Large intestine (tissue), 3 donors: ENCODE measurements around the gene SH3PXD2A. TPM values are rescaled to one million over a fixed set of nuclear protein-coding genes. Genes with fewer than 3 reads are reported as not detected.

Source experiments
- DNase-seq, 2 donors: peaks; one replicate each; pipeline versions ENCODE4 v3.0.0 to v3.0.0-alpha.2; 2013
- H3K27ac ChIP-seq: one replicate; pipeline ENCODE4 v1.5.1; 2013; ENCODE audit warnings: low read length
- H3K27me3 ChIP-seq: 2 replicates; pipeline ENCODE4 v1.6.1; 2013; ENCODE audit warnings: low read length; ENCODE audit not compliant: control insufficient read depth, insufficient read depth
- H3K36me3 ChIP-seq: 2 replicates; pipeline ENCODE4 v1.6.1; 2013; ENCODE audit warnings: low read length; ENCODE audit not compliant: control insufficient read depth, insufficient read depth
- H3K4me1 ChIP-seq: one replicate; pipeline ENCODE4 v1.6.1; 2013; ENCODE audit warnings: low read length; ENCODE audit not compliant: control insufficient read depth, insufficient read depth
- H3K4me3 ChIP-seq: one replicate; pipeline ENCODE4 v1.5.1; 2013; ENCODE audit warnings: low read length
- H3K9me3 ChIP-seq: one replicate; pipeline ENCODE4 v1.6.1; 2013; ENCODE audit warnings: mild to moderate bottlenecking, low read depth, low read length, moderate library complexity; ENCODE audit not compliant: control insufficient read depth
- WGBS: methylation state at CpG from one replicate; pipeline ENCODE4 v1.1.5; 2013; ENCODE audit warnings: low lambda C conversion rate; ENCODE audit not compliant: insufficient coverage; 5-methylcytosine and 5-hydroxymethylcytosine counted together
- polyA plus RNA-seq: library from polyadenylated mRNA; unstranded; fragments of 120-200 nt; gene quantifications from one replicate; pipeline ENCODE4 v1.2.1, GENCODE V29; 2013

The SH3PXD2A gene
- polyA plus RNA-seq, 1 donor, result 32.0 TPM

GRCh38 chr10:103725242-103725641, 130.1 kb downstream of the SH3PXD2A start:
- Histone ChIP-seq H3K4me1 (peaks cover 10% of the 10 kb centered on the region), H3K27me3 (no peaks in the 10 kb centered on the region), H3K9me3 (peaks cover under 1% of the 10 kb centered on the region), H3K36me3 (peaks cover 44% of the 10 kb centered on the region), H3K4me3 (no peak overlapping the region), H3K27ac (no peak overlapping the region)
- no peak for DNase-seq
- no CpG with 5 or more reads among the region's 5 CpGs for WGBS

GRCh38 chr10:103724771-103725170, 130.6 kb downstream of the SH3PXD2A start:
- Histone ChIP-seq H3K4me1 (peaks cover 10% of the 10 kb centered on the region), H3K4me3 (no peak overlapping the region), H3K27me3 (no peaks in the 10 kb centered on the region), H3K9me3 (peaks cover 5% of the 10 kb centered on the region), H3K27ac (no peak overlapping the region), H3K36me3 (peaks cover 48% of the 10 kb centered on the region)
- DNase-seq, result no peak
- no CpG with 5 or more reads among the region's 2 CpGs for WGBS

GRCh38 chr10:103724074-103724473, 131.3 kb downstream of the SH3PXD2A start:
- DNase-seq, result no peak
- H3K4me3 ChIP-seq, result no peak overlapping the region
- no peak overlapping the region for H3K27ac ChIP-seq
- no CpG with 5 or more reads among the region's 8 CpGs for WGBS
- no peaks in the 10 kb centered on the region for H3K27me3 ChIP-seq
- peaks cover 10% of the 10 kb centered on the region for H3K4me1 ChIP-seq
- peaks cover 51% of the 10 kb centered on the region for H3K36me3 ChIP-seq
- peaks cover 5% of the 10 kb centered on the region for H3K9me3 ChIP-seq

DNA sequence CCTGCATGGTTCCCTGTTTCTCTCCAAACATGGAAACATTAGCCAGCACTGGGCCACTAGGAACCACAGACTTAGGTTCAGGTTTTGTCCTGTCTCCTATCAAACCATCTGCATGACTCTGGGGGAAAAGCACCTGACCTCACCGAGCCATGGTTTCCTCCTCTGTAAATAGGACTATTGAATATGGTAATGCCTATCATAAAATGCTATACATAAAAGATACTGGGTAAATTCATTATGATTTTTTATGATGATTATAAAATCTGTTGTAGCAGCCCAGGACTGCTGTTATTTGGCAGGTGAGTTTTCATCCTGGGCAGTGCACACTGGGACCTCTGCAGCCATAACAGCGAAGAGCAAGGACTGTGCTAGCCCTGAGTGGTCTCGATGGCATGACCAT, 131.8 kb downstream of the SH3PXD2A start:
- Histone ChIP-seq H3K4me3 (no peak overlapping the region), H3K36me3 (peaks cover 55% of the 10 kb centered on the region), H3K9me3 (peaks cover 5% of the 10 kb centered on the region), H3K4me1 (peaks cover 10% of the 10 kb centered on the region), H3K27me3 (no peaks in the 10 kb centered on the region), H3K27ac (no peak overlapping the region)
- WGBS, result no CpG with 5 or more reads among the region's 3 CpGs
- no peak for DNase-seq

GRCh38 chr10:103722632-103723031, 132.7 kb downstream of the SH3PXD2A start:
- no CpG with 5 or more reads among the region's 7 CpGs for WGBS
- H3K36me3 ChIP-seq, result peaks cover 52% of the 10 kb centered on the region
- H3K27me3 ChIP-seq, result no peaks in the 10 kb centered on the region
- H3K27ac ChIP-seq, result no peak overlapping the region
- no peak for DNase-seq
- peaks cover 11% of the 10 kb centered on the region for H3K4me1 ChIP-seq
- H3K9me3 ChIP-seq, result peaks cover 5% of the 10 kb centered on the region
- no peak overlapping the region for H3K4me3 ChIP-seq

DNA sequence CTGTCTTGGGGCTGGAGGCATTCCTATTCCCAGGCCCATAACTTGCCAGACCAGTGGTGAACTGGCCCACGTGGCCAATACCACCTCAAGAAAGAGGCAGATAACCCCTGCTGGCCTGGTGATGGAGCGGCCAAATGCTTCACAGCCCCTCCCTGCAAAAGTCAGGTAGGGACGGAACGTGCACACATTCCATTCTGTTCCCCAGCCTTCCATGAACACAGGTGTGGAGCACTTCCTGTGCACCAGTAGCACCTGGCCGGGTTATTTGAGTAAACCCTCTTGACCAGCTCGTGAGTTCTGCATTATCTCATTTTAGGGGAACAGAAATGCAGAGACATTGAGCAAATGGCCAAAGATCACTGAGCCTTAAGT, 134.4 kb downstream of the SH3PXD2A start:
- Histone ChIP-seq H3K4me1 (peaks cover 26% of the 10 kb centered on the region), H3K9me3 (peaks cover 5% of the 10 kb centered on the region), H3K27ac (peak overlapping the region; percentile 27), H3K36me3 (peaks cover 47% of the 10 kb centered on the region), H3K27me3 (no peaks in the 10 kb centered on the region), H3K4me3 (no peak overlapping the region)
- no peak for DNase-seq
- WGBS, result no CpG with 5 or more reads among the region's 6 CpGs

GRCh38 chr10:103720328-103720963, 134.9 kb downstream of the SH3PXD2A start:
- H3K27me3 ChIP-seq, result no peaks in the 10 kb centered on the region
- H3K27ac ChIP-seq, result peak overlapping the region; percentile 27
- no peak overlapping the region for H3K4me3 ChIP-seq
- H3K36me3 ChIP-seq, result peaks cover 47% of the 10 kb centered on the region
- H3K4me1 ChIP-seq, result peaks cover 30% of the 10 kb centered on the region
- DNase-seq, result no peak
- peaks cover 5% of the 10 kb centered on the region for H3K9me3 ChIP-seq
- no CpG with 5 or more reads among the region's 17 CpGs for WGBS

- no CpG with 5 or more reads among the region's 5 CpGs for WGBS
- H3K4me3 ChIP-seq, result no peak overlapping the region
- H3K27ac ChIP-seq, result no peak overlapping the region
- DNase-seq, result no peak
- peaks cover 30% of the 10 kb centered on the region for H3K4me1 ChIP-seq
- H3K36me3 ChIP-seq, result peaks cover 44% of the 10 kb centered on the region
- H3K27me3 ChIP-seq, result no peaks in the 10 kb centered on the region
- H3K9me3 ChIP-seq, result peaks cover 5% of the 10 kb centered on the region
Measured at GRCh38 chr10:103719036-103719435, 136.3 kb downstream of the SH3PXD2A start.

DNA sequence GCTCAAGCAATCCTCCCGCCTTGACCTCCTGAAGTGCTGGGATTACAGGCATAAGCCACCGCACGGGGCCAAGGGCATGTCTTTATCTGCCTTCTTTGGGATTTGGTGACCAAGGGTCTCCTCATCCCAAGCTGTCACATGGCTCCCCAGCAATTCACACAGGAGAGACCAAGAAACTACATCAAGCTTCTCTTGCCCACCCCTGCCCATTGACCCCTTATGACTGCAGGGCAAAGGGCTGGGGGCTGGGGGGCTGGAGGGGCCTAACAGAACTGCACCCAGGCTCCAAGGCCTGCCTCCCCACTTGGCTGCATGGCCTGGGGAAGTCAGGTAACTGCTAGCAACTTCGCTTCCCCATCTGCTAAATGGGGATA, 137.1 kb downstream of the SH3PXD2A start:
- peaks cover 5% of the 10 kb centered on the region for H3K9me3 ChIP-seq
- DNase-seq, result no peak
- no peak overlapping the region for H3K4me3 ChIP-seq
- H3K27ac ChIP-seq, result no peak overlapping the region
- peaks cover 30% of the 10 kb centered on the region for H3K4me1 ChIP-seq
- no CpG with 5 or more reads among the region's 4 CpGs for WGBS
- peaks cover 36% of the 10 kb centered on the region for H3K36me3 ChIP-seq
- no peaks in the 10 kb centered on the region for H3K27me3 ChIP-seq

DNA sequence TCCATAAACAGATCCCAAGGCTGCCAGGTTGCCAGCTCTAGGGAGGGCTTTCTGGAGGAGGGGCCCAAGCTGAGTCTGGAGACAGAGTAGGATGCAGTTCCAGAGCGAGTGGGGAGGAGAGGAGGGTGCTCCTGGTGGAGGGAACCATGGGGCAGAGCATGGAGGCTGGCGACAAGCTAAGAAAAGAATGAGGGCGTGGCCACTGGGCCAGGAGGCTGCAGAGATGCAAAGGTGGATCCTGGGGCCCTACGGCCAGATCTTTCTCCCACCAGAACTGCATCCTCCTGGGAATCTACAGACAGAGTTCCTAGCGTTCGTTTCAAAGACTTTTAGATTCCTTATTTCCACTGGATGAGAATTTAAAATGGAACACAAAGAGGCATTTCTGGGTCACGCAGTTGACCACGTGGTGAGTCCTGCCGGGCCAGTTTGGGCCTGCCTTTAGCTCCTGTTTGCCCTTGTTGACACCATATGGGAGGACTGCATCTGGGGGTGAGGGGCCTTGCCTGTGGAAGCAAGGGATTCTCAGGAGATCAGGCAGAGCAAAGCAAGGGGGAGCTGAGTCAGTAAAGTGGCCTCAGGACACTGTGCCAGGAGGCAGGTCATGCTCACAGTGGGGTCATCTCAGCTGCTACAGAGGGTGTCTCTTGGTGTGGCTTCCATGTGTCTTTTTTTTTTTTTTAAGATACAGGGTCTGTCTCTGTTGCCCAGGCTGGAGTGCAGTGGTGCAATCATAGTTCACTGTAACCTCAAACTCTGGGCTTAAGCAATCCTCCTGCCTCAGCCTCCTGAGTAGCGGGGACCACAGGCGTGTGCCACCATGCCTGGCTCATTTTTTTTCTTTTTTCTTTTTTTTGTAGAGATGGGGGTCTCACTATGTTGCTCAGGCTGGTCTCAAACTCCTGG, 137.8 kb downstream of the SH3PXD2A start:
- H3K4me1 ChIP-seq, result peaks cover 30% of the 10 kb centered on the region
- H3K4me3 ChIP-seq, result no peak overlapping the region
- WGBS, result 40% methylated on average over 1 of the region's 11 CpGs
- H3K27ac ChIP-seq, result no peak overlapping the region
- no peak for DNase-seq
- H3K36me3 ChIP-seq, result peaks cover 30% of the 10 kb centered on the region
- H3K27me3 ChIP-seq, result no peaks in the 10 kb centered on the region
- peaks cover 5% of the 10 kb centered on the region for H3K9me3 ChIP-seq
